Measurements from ENCODE around the gene VPS37B. TPM values are rescaled to one million over a fixed set of nuclear protein-coding genes. Genes with fewer than 3 reads are reported as not detected.

The VPS37B gene
- total RNA-seq, 4 donors from 2014 or later = 4.8 to 8.2 (median 7.6) TPM

GRCh38 chr12:122843455-122843854, 52.5 kb downstream of the VPS37B start:
- in situ Hi-C loops (cut with MboI; ENCODE audit: low sequenced_read_pairs in 4 of 4) (no loop called here), intact Hi-C loops (cut with DNase I; ENCODE audit: low total_unique reads) (no loop called here)
- Histone ChIP-seq H3K4me1 (peaks cover 17 to 30% of the 10 kb centered on the region in 2 donors), H3K9me3 (no peaks in the 10 kb centered on the region), H3K36me3 (no peaks in the 10 kb centered on the region), H3K27ac (no peak overlapping the region), H3K27me3 (no peaks in the 10 kb centered on the region), H3K4me3 (no peak overlapping the region)
- DNase-seq (no peak), ATAC-seq (no peak)
- TF ChIP-seq, protein P1, sequence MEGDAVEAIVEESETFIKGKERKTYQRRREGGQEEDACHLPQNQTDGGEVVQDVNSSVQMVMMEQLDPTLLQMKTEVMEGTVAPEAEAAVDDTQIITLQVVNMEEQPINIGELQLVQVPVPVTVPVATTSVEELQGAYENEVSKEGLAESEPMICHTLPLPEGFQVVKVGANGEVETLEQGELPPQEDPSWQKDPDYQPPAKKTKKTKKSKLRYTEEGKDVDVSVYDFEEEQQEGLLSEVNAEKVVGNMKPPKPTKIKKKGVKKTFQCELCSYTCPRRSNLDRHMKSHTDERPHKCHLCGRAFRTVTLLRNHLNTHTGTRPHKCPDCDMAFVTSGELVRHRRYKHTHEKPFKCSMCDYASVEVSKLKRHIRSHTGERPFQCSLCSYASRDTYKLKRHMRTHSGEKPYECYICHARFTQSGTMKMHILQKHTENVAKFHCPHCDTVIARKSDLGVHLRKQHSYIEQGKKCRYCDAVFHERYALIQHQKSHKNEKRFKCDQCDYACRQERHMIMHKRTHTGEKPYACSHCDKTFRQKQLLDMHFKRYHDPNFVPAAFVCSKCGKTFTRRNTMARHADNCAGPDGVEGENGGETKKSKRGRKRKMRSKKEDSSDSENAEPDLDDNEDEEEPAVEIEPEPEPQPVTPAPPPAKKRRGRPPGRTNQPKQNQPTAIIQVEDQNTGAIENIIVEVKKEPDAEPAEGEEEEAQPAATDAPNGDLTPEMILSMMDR (IDR thresholded peaks at IDR 0.05 in 4 of 5, conservative IDR thresholded peaks at IDR 0.05 in 1 of 5) = no peak
- TF ChIP-seq POLR2A (IDR thresholded peaks at IDR 0.05) = no peak

DNA sequence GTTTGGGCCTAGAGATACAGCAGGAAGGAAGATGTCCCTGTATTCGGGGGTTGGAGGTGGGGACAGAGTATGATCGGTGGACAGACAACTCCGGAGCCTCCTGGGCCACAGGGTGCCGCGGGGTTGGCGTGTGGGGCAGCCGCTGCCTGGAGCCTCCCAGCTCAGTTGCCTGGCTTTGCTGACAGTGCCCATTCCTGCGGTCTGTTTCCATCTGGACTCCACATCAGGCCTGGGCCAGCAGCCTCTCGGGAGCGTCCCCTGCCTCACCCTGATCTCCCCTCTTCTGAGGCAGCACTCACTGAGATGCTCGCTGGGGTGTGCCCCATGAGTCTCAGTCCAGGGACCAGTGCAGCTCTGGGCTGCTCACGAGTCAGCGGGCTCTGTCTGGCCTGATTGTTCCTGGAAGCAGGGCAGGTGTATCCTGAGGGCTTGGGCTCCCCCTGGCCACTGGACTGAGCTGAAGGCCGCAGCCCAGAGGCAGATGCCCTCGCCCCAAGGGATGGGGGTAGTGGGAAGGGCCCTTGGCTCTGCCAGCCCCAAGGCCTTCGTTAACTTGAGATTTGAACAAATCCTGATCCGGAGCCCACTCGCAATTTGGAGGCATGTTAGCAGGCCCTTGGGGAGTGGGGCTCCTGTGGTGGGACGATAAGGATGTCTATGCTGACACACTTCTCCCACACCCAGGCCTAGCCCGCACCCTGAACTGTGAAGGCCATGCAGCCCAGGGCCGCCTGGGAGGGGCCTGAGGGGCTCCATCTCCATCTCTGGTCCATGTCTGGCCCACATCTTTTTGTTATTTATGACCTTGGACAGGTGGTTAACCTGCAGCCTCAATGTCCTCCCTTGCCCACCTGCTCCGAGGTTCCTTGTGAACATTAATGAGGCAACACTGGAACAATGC, 53.2 kb downstream of the VPS37B start:
- Histone ChIP-seq H3K27ac (peak overlapping the region; percentile 65 to 78 (median 73)), H3K4me1 (peaks cover 17 to 30% of the 10 kb centered on the region in 2 donors), H3K36me3 (no peaks in the 10 kb centered on the region), H3K9me3 (no peaks in the 10 kb centered on the region), H3K27me3 (no peaks in the 10 kb centered on the region), H3K4me3 (no peak overlapping the region)
- intact Hi-C loops (cut with DNase I; ENCODE audit: low total_unique reads) (no loop called here), in situ Hi-C loops (cut with MboI; ENCODE audit: low sequenced_read_pairs in 4 of 4) (no loop called here)
- no peak for DNase-seq
- TF ChIP-seq, protein P1 (IDR thresholded peaks at IDR 0.05 in 4 of 5, conservative IDR thresholded peaks at IDR 0.05 in 1 of 5) = no peak
- no peak for TF ChIP-seq POLR2A (IDR thresholded peaks at IDR 0.05)
- no peak for ATAC-seq

DNA sequence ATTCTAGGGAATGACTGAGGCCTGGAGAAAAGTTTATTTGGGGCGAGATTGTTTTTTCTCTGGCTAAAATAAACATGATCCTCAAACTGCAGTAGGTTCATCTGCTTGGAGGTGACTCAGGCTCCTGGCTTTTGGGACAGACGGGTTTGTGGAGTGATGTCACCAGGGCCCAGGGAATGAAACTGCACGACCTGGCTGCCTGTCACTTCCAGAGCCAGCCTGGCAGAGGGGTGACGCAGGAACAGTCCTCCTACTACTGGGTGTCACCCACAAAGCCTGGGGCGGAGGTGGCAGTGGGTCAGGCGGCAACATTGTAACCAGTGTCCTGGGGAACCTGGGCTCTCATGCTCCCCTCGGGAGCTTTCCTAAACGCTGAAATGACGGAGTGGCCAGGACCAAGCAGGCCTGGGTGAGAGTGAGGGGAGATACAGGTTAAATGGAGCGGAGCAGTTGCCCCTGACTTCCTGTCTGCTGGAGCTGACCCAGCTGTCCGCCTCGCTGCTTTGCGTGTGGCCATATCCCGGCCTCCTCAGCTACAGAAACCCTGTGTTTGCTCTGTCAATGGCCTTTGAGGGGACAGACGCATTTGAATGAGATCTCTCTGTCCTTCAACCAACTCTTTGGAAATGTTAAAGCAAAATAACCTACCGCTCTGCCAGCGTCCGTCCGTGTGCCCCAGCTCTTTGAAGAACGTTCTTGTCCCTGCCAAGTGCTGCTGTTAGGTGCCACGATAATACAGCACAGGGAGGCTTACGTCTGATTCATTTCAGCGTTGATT, 54.2 kb downstream of the VPS37B start:
- intact Hi-C loops (cut with DNase I; ENCODE audit: low total_unique reads) = no loop called here
- peak; percentile 75 to 77 for ATAC-seq

More for the DNA sequence above, 54.2 kb downstream of the VPS37B start:
- no peaks in the 10 kb centered on the region for H3K9me3 ChIP-seq
- DNase-seq = peak in 1 of 2 donors; percentile 51
- H3K36me3 ChIP-seq = no peaks in the 10 kb centered on the region
- H3K27ac ChIP-seq = peak overlapping the region; percentile 65 to 78 (median 73)
- TF ChIP-seq, protein P1 (IDR thresholded peaks at IDR 0.05 in 4 of 5, conservative IDR thresholded peaks at IDR 0.05 in 1 of 5) = no peak
- peak in 1 of 2 donors; percentile 17 for TF ChIP-seq POLR2A (IDR thresholded peaks at IDR 0.05)
- in situ Hi-C loops (cut with MboI; ENCODE audit: low sequenced_read_pairs in 4 of 4) = no loop called here
- no peaks in the 10 kb centered on the region for H3K27me3 ChIP-seq
- H3K4me3 ChIP-seq = no peak overlapping the region
- H3K4me1 ChIP-seq = peaks cover 23 to 30% of the 10 kb centered on the region in 2 donors
